GM13976 (cell line): Measurements from ENCODE around the gene ELMO1.

ENCODE experiments used
- DNase-seq: peaks from one replicate; pipeline ENCODE4 v3.0.0; 2012; ENCODE audit warnings: low spot score
- in situ Hi-C: fragments of 300-500 bp; cut with MboI; formaldehyde crosslinking; loops from one replicate; pipeline ENCODE4 v1.12.0; 2022; ENCODE audit warnings: low sequenced_read_pairs, mixed read lengths, inconsistent platforms; ENCODE audit not compliant: unreplicated experiment
- TF ChIP-seq, protein P1 (sequence below): IDR thresholded peaks from 2 replicates; pipeline ENCODE4 v1.5.1; 2012; ENCODE audit warnings: borderline replicate concordance, mild to moderate bottlenecking; ENCODE audit not compliant: insufficient read depth; ENCODE audit errors: extremely low read depth, missing control alignments, control extremely low read depth

Gene ELMO1

GRCh38 chr7:36887969-36888368 lies 560.7 kb downstream of the ELMO1 start:
- no peak for DNase-seq
- TF ChIP-seq, protein P1, sequence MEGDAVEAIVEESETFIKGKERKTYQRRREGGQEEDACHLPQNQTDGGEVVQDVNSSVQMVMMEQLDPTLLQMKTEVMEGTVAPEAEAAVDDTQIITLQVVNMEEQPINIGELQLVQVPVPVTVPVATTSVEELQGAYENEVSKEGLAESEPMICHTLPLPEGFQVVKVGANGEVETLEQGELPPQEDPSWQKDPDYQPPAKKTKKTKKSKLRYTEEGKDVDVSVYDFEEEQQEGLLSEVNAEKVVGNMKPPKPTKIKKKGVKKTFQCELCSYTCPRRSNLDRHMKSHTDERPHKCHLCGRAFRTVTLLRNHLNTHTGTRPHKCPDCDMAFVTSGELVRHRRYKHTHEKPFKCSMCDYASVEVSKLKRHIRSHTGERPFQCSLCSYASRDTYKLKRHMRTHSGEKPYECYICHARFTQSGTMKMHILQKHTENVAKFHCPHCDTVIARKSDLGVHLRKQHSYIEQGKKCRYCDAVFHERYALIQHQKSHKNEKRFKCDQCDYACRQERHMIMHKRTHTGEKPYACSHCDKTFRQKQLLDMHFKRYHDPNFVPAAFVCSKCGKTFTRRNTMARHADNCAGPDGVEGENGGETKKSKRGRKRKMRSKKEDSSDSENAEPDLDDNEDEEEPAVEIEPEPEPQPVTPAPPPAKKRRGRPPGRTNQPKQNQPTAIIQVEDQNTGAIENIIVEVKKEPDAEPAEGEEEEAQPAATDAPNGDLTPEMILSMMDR = no peak
- in situ Hi-C loops = no loop called here

- TF ChIP-seq, protein P1 = no peak
- no peak for DNase-seq
- in situ Hi-C loops = no loop called here
These were observed 561.4 kb downstream of the ELMO1 start for GRCh38 chr7:36887233-36887632.

DNA sequence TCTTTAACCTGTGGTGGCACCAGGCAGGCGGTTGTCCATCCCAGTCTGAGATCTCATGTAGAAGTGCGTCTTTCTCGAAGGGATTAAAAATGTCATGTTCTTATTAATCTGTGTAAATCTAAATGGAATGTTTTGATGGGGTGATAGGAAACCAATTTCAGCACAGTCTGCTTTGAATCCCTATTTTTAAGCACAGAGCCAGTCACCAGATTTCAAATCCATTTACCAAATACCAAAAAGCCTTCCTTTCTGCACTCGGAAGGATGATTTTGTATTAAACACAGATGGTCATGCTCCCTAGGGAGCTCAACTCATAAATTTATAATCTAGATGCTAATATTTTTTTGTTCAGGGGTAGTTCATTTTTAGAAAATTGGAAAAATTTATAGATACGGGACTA lies 563.8 kb downstream of the ELMO1 start:
- TF ChIP-seq, protein P1 = no peak
- in situ Hi-C loops = no loop called here
- DNase-seq = no peak

- DNase-seq = no peak
- in situ Hi-C loops = no loop called here
- TF ChIP-seq, protein P1 = no peak
These were observed 564.3 kb downstream of the ELMO1 start for GRCh38 chr7:36884351-36884750.

- in situ Hi-C loops = no loop called here
- DNase-seq = no peak
- TF ChIP-seq, protein P1 = no peak
These were observed 567.3 kb downstream of the ELMO1 start for GRCh38 chr7:36881233-36881874.

- no peak for DNase-seq
- TF ChIP-seq, protein P1 = no peak
- in situ Hi-C loops = no loop called here
These were observed 568.6 kb downstream of the ELMO1 start for GRCh38 chr7:36880108-36880507.
